VCaP (cell line): Measurements from ENCODE around the gene TTC5.
"Not testable (repeated sequence)": the region's sequence is repeated elsewhere in the genome, so short reads cannot be mapped to it uniquely, and the experiment has no call there.

ENCODE experiments used
- H3K27ac ChIP-seq: fragments of 450-650 bp; 2 replicates; pipeline ENCODE4 v1.5.1; 2017
- CTCF ChIP-seq: fragments of 450-650 bp; conservative IDR thresholded peaks from 2 replicates; pipeline ENCODE4 v1.5.1; 2017; ENCODE audit warnings: mild to moderate bottlenecking, moderate library complexity

TTC5 gene

GRCh38 chr14:20343092-20343861 is 37.5 kb upstream of the TTC5 start, which contains the start of gene PARP2:
PARP2 (plus strand) TSS chr14:20343635; CDS start chr14:20343642, 7 bp downstream.
- no peak for TF ChIP-seq CTCF
- H3K27ac ChIP-seq: peak within 1 kb of the TSS; percentile 80

DNA sequence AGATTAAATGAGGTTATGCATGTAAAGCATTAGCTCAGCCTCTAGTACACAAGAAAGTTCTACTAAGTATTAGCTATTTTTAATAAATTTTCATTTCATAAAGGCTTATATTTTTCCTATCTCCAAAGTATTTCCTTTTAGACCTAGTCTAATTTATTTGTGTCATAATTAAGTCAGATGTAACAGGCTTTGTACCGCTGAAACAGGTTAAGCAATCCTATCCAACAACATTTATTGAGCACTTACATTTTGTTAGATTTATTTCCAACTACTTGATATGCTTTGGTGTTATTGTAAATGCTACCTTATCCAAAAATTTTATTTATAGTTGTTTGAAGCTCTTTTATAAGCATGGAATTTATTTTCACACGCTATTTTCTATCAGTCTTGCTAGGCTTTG is 35.9 kb upstream of the TTC5 start:
- peak overlapping the region; percentile 80 for H3K27ac ChIP-seq
- no peak for TF ChIP-seq CTCF

DNA sequence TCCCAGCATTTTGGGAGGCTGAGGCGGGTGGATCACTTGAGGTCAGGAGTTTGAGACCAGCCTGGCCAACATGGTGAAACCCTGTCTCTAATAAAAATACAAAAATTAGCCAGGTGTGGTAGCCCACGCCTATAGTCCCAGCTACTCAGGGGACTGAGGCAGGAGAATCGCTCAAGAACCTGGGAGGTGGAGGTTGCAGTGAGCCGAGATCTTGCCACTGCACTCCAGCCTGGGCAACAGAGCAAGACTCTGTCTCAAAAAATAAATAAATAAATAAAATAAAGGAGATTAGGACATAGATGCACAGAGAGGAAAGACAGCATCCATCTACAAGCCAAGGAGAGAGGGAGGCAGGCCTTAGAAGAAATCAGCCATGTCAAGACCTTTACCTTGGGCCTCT is 35.3 kb upstream of the TTC5 start:
- H3K27ac ChIP-seq: not testable (repeated sequence)

DNA sequence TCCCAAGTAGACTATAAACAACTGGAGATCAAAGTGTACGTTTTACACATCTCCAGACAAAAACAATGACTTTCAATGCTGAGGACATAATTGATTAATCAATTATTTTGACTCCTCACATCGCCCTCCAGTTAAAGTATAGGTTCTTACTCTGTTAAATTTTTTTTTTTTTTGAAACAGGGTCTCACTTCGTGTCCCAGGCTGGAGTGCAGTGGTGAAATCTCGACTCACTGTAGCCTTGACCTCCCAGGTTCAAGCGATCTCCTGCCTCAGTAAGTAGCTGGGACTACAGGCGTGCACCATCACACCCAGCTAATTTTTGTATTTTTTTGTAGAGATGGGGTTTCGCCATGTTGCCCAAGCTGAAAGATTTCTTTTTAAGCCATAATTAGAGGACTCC is 28.3 kb upstream of the TTC5 start:
- no peak overlapping the region; the same call in 1 of the 2 replicates for H3K27ac ChIP-seq
- TF ChIP-seq CTCF: no peak

- TF ChIP-seq CTCF: no peak
- peak overlapping the region; percentile 82 for H3K27ac ChIP-seq
Measured at GRCh38 chr14:20333494-20333841, 27.7 kb upstream of the TTC5 start.

DNA sequence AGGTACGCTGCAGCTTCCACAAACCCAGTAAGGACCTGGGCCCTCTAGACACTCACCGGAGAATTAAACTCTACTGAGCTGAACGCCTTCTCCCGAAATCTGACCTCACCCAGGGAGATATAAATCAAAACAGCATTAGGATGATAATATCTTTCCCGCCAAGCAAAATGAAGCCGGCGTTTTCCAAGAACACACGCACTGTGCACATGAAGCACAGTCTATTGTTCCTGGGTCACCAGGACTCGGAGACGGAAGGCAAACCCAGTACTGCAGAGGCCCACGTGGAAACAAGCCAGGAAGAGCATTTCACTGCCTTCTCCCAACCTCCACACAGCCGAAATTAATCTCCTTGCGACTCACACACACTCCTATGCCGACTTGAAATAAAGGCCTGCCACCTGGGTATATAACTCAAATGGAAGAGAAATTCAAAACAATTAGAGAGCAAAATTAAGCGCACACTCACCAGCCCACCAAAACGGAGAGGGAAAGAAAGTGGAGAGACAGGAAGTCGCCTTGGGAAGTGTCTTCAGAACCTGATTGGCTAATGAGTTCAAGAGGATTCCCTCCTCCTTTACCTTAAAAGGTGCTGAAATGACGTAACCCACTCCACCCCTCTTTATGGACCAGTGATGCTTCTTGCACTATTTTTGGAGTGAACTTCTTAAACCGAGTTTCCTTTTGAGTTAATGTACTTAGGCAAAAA is 27.2 kb upstream of the TTC5 start, which contains the start of gene CCNB1IP1:
TSS of gene CCNB1IP1 (minus strand) at position 492 of the 706 bp plus-strand sequence. CDS start 16,756 bp downstream, outside the sequence.
- H3K27ac ChIP-seq: peak within 1 kb of the TSS; percentile 82
- no peak for TF ChIP-seq CTCF

- H3K27ac ChIP-seq: peak overlapping the region; percentile 82
- TF ChIP-seq CTCF: 0 out of 2 replicates have a peak, but pooled peaks have one; percentile 5
Measured at GRCh38 chr14:20332431-20332787, 26.7 kb upstream of the TTC5 start.
